NB4 (cell line): Measurements from ENCODE around the gene HS3ST2.

Source experiments
- CTCF ChIP-seq: IDR thresholded peaks from one replicate; pipeline ENCODE4 v1.5.1; 2012; ENCODE audit warnings: low read depth, low read length
- MAX ChIP-seq: IDR thresholded peaks from 2 replicates; pipeline ENCODE4 v1.6.1; 2011; ENCODE audit warnings: low read depth, low read length
- MYC ChIP-seq: IDR thresholded peaks from 2 replicates; pipeline ENCODE4 v1.6.1; 2011; ENCODE audit warnings: low read depth, low read length
- POLR2A ChIP-seq: IDR thresholded peaks from 2 replicates; pipeline ENCODE4 v1.6.1; 2011; ENCODE audit warnings: mild to moderate bottlenecking; ENCODE audit not compliant: insufficient read length; ENCODE audit errors: extremely low read depth

- TF ChIP-seq POLR2A (no peak), CTCF (no peak), MAX (no peak), MYC (no peak)
These were observed 123.2 kb downstream of the HS3ST2 start for GRCh38 chr16:22937169-22937568.
